ENCODE data around the gene GPR183.
"Not testable (repeated sequence)": the region's sequence is repeated elsewhere in the genome, so short reads cannot be mapped to it uniquely, and the experiment has no call there.

The GPR183 gene

GRCh38 chr13:99270518-99270917 lies 36.7 kb downstream of the GPR183 start:
- DNase-seq (ENCODE audit: low read depth in 3 of 3) = no peak

DNA sequence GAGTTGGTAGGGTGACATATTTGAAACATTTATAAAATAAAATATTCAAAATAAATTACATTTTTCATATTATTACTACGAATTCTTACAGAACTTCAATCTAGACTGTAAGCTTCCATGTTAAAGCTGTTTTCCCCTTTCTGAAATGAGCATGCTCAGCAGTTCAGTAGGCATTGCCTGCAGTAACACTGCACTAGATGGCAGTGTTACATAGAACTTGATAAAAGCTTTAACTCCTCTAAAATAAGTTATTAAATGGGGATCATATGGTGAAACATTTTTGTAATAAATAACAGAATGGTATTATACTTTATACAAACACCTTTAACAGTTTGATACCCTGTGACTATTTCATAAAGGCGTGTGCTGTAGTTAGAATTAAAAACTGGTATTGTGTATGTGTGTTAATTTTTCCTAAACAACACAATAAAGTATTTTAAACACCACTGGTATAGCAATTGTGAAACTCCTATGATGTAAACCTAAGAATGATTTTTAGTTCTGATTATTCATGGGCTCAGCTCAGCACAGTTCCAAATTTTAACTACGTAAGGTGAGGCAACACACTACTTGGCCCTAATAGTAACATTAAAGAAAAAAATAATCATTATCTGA lies 37.5 kb downstream of the GPR183 start:
- no peak for DNase-seq (ENCODE audit: low read depth in 3 of 3)

DNA sequence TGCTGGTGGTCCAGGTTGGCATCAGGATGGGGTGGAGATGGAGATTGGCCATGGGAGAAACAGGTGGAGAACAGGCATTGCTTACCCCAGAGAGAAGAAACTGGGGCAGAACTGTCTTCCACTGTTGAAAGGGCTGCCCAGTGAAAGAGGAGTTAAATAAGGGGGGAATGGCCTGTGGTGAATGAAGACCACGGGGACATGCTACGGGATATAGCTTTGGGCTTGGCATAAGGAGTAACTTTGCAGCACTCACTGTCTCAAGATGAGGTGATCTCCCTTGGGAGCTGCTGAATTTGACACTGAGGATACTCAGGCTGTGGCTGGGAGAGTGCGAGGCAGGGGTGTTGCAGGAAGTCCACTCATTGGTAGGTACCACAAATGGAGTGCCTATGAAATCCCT lies 38.4 kb downstream of the GPR183 start:
- DNase-seq (ENCODE audit: low read depth in 3 of 3) = no peak

DNA sequence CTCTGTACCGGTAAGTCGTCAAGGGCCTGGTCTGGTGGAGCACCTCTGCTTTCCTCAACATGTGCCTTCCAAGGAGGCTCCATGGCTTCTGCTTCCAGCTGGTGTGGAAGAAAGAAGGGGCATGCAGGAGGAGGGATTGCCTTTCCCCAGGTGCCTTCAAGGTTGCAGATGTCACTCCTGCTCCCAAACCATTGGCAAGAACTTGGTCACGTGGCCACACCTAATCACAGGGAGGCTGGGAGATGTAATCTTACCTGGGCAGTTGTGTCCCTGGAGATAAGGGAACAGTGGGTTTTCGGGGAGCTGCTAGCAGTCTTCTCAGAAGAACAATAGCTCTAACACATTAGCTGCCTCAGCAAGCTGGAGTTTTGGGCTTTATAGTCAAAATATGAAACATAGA lies 39.3 kb downstream of the GPR183 start:
- no peak for DNase-seq (ENCODE audit: low read depth in 3 of 3)

- no peak for DNase-seq (ENCODE audit: low read depth in 3 of 3)
These were observed 40.4 kb downstream of the GPR183 start for GRCh38 chr13:99266827-99267226.

DNA sequence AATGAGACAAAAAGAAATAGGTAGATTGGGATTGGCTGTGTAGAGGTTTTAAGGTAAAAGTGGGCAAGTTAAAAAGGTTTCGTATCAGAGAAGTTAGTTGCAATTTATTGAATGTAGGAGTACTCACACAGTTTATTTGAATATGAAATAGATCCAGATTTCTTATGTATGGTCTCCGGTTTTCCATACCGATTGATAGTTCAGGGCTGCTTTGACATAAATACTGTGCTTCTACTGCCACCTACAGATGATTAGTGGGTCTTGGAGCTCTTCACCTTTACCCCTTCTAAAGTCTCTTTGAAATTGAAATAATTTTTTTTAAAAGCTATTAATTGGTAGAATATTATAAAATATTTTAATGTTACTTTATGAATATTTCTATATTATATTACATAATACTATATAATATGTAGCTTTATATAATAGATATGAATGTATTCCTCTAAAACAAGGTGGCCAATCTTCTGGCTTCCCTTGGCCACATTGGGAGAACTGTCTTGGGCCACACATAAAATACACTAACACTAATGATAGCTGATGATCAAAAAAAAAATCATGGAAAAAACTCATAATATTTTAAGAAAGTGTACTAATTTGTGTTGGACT lies 41.3 kb downstream of the GPR183 start:
- DNase-seq (ENCODE audit: low read depth in 3 of 3) = no peak

DNA sequence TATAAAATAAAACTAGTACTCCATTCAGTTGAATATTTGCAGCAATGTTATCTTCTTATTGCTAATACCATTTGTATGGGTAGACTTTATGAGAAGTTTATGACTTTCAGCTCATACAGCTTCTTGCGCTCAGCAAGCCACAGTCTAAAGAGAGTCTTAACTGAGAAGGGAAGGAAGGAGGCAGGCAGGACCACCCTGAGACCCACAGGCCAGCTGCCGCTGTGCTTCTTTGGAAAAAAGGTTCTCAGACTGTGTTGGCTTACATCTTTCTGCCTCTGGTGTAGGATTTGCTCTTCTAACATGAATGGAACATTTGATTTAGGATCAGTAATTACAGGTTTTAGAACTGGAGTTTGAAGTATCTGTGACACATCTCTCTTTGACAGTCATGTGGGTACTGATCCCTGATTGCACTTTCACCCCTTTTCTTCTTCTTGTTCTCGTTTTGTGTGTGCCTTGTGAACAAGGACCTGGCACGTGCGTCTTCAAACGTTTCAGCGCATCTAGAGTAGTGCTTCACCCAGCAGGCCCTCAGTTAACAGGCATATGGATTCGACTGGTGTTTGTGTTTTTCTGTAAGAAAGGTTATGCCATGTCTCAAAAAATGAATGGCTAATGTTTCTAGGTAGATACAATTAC lies 41.9 kb downstream of the GPR183 start:
- DNase-seq (ENCODE audit: low read depth in 3 of 3) = no peak

GRCh38 chr13:99264051-99264450 lies 43.1 kb downstream of the GPR183 start:
- DNase-seq (ENCODE audit: low read depth in 3 of 3) = no peak

DNA sequence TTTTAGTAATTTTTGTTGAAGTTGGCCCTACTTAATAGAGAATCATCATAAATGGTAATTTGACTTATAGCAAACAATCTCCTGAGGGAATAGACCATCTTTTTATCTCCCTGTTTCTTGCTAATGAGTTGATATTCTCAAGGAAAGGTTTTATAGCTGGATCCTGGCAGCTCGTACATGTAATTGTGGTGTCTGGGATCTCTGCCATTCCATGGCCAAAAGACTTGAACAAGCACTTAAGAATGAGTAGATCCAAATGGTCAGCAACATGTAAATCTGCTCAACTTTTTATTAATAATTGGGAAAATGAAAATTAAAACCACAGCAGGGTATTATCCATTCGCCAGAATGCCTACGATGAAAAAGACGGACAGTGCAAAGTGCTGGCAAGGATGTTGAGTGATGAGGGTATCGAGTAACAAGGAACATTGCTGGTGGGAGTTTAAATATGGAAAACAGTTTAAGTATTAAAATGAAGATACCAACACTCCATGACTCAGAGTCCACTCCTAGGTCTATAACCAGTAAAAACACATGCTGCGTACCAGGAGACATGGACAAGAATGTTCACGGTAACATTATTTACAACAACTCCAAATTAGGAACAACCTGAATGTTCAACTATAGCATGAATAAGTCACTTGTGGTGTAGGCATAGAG lies 43.9 kb downstream of the GPR183 start:
- no peak for DNase-seq (ENCODE audit: low read depth in 3 of 3)

GRCh38 chr13:99261059-99261458 lies 46.1 kb downstream of the GPR183 start:
- DNase-seq (ENCODE audit: low read depth in 3 of 3) = no peak

DNA sequence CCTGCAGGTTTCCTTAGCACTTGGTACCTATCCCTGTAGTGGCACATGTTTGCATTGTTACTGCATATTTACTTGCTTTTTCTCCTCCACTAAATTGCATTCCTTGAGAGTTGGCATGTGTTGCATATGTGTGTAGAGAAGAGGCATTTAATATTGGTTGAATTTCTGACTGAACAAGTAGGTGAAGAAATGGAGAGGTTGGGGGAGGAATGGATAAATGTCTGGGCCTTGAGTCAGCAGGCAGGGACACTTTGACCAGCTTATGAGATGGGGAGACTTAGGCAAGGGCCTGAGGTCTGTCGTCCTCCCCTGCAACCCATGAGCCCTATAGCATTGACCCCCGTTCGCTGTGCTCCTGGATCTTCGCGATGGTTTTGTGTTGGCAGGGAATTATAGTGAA lies 47.0 kb downstream of the GPR183 start:
- DNase-seq (ENCODE audit: low read depth in 3 of 3) = no peak

- no peak for DNase-seq (ENCODE audit: low read depth in 3 of 3)
These were observed 48.3 kb downstream of the GPR183 start for GRCh38 chr13:99258946-99259345.

DNA sequence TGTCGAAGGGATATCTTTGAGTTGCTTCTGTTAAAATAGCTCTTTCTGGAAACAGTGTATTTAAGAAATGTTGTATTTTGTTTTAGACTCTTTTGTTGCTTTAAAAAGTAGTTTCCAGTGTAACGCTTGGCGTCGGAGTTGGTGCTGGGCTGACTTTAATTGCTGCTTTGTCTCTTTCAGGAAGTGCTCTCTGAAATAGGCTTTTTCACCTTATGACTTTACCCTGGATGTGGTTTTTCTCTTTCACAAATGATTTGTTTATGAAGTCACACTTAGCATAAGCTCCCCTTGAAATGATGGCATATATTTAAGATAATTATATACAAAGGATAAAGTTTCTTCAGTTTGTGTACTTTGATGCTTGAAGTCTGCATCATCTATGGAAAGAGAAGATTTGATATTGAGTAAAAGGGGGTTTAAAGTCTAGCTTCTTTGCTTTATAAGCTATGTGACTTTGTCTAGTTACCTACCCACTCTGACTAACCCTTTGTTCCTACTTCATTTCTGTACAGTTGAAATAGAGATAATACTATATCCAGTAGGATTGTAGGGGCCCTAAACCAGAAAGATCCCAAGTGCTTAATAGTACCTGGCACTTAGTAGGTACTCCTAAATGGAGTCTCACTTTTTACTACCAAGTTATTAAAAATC lies 48.9 kb downstream of the GPR183 start, which contains the start of gene GPR18:
Gene GPR18, minus strand, starts transcription at position 170 of the 651 bp plus-strand sequence. CDS start 2,507 bp downstream, outside the sequence.
- no peak for DNase-seq (ENCODE audit: low read depth in 3 of 3)

GRCh38 chr13:99257291-99257690 lies 49.9 kb downstream of the GPR183 start:
- DNase-seq (ENCODE audit: low read depth in 3 of 3) = no peak

- DNase-seq (ENCODE audit: low read depth in 3 of 3) = no peak
These were observed 50.5 kb downstream of the GPR183 start for GRCh38 chr13:99256709-99257108.

- DNase-seq (ENCODE audit: low read depth in 3 of 3) = no peak
These were observed 50.9 kb downstream of the GPR183 start for GRCh38 chr13:99256283-99256682.

GRCh38 chr13:99255271-99255670 lies 51.9 kb downstream of the GPR183 start:
- DNase-seq (ENCODE audit: low read depth in 3 of 3) = no peak

- no peak for DNase-seq (ENCODE audit: low read depth in 3 of 3)
These were observed 52.4 kb downstream of the GPR183 start for GRCh38 chr13:99254830-99255229.

GRCh38 chr13:99251921-99252320 lies 55.3 kb downstream of the GPR183 start:
- DNase-seq (ENCODE audit: low read depth in 3 of 3) = no peak

DNA sequence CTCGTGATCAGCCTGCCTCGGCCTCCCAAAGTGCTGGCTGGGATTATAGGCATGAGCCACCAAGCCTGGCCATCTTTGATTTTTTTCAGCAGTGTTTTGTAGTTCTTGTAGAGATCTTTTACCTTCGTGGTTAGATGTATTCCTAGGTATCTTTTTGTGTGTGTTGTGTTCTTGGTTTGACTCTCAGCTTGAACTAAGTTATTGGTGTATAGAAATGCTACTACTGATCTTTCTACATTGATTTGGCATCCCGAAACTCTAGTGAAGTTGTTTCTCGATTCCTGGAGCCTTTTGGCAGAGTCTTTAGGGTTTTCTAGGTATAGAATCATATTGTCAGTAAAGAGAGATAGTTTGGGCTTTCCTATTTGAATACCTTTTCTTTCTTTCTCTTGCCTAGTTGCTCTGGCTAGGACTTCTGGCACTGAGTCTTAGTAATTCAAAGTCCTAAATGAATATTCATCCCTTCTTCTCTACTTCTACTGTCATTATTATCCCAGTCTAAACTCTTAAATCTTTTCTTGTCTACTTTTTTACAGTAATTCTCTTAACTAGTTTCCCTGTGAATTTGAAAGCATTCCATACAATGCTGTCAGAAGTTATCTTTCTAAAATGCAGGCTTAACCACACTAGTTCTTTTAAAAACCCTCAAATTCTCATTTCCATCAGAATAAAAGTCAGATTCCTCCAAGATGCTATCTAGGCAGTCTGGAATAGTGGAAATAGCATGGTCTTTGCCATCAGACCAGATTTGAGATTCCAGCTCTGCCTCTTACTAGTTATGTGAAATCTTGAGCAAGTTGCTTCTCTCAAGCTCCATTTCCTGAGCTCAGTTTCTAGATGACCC lies 56.0 kb downstream of the GPR183 start:
- no peak for DNase-seq (ENCODE audit: low read depth in 3 of 3)

DNA sequence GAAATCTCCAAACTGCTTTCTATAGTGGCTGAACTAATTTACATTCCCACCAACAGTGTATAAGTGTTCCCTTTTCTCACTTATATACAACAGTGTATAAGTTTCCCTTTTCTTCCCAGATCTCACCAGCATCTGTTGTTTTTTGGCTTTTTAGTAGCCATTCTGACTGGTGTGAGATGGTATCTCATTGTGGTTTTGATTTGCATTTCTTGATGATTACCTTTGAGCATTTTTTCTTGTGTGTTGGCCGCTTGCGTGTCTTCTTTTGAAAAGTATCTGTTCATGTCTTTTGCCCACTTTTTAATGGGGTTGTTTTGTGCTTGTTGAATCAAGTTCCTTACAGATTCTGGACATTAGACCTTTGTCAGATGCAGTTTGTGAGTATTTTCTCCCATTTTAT lies 57.6 kb downstream of the GPR183 start:
- not testable (repeated sequence) for DNase-seq (ENCODE audit: low read depth in 3 of 3)
